Measurements from ENCODE around the gene STAC3.
"Not testable (repeated sequence)": the region's sequence is repeated elsewhere in the genome, so short reads cannot be mapped to it uniquely, and the experiment has no call there.

Gene STAC3

DNA sequence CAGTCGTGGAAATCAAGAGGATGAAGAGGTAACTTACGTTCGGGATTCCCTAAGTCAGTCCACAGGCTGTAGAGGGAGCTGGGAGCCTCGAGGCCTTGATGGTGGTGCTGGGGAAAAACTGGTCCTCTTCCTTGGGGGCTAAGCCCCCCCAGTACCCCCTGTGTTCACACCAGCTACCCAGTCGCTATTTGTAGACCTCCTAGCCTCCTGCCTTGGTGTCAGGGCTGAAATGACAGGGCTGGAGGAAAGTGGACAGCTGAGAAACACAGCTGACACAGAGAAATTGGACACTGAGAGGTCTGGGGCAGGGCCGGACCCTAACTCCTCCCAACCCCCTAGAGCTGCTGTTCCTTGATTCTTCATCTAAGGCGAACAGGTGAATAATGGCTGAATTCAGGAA lies at the start of gene STAC3:
STAC3 (minus strand) TSS at position 232 of the 400 bp plus-strand sequence. CDS start 1,551 bp downstream, outside the sequence.
- Histone ChIP-seq H3K79me2 (ENCODE audit: low read length) (no peaks in the 10 kb centered on the region), H3K9ac (ENCODE audit: low read length) (no peak within 1 kb of the TSS), H4K20me1 (ENCODE audit: insufficient read depth, low read length) (no peaks in the 10 kb centered on the region), H3K36me3 (replicated peaks; ENCODE audit: insufficient read depth, low read length) (no peaks in the 10 kb centered on the region), H3K4me2 (ENCODE audit: low read depth, low read length) (no peak within 1 kb of the TSS), H3K27me3 (replicated peaks; ENCODE audit: insufficient read depth, low read length) (no peaks in the 10 kb centered on the region), H2AFZ (ENCODE audit: low read length) (no peak within 1 kb of the TSS), H3K27ac (ENCODE audit: low read length) (no peak within 1 kb of the TSS), H3F3A (ENCODE audit: insufficient read depth, low read length) (no peaks in the 10 kb centered on the region), H3K9me2 (replicated peaks; ENCODE audit: insufficient read depth, low read length) (no peaks in the 10 kb centered on the region), H3K9me3 (replicated peaks; ENCODE audit: insufficient read depth, low read length) (no peaks in the 10 kb centered on the region), H3K4me1 (ENCODE audit: low read length) (no peaks in the 10 kb centered on the region), H3K4me3 (ENCODE audit: low read length) (no peak within 1 kb of the TSS)
- TF ChIP-seq EZH2 (optimal IDR thresholded peaks at IDR 0.05; ENCODE audit: low read depth, low read length) (no peak), EZH2phosphoT487 (IDR thresholded peaks at IDR 0.05; ENCODE audit: low read length) (no peak)
- TF ChIP-seq, protein P1, sequence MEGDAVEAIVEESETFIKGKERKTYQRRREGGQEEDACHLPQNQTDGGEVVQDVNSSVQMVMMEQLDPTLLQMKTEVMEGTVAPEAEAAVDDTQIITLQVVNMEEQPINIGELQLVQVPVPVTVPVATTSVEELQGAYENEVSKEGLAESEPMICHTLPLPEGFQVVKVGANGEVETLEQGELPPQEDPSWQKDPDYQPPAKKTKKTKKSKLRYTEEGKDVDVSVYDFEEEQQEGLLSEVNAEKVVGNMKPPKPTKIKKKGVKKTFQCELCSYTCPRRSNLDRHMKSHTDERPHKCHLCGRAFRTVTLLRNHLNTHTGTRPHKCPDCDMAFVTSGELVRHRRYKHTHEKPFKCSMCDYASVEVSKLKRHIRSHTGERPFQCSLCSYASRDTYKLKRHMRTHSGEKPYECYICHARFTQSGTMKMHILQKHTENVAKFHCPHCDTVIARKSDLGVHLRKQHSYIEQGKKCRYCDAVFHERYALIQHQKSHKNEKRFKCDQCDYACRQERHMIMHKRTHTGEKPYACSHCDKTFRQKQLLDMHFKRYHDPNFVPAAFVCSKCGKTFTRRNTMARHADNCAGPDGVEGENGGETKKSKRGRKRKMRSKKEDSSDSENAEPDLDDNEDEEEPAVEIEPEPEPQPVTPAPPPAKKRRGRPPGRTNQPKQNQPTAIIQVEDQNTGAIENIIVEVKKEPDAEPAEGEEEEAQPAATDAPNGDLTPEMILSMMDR (IDR thresholded peaks at IDR 0.05; ENCODE audit: low read length) = no peak
- DNase-seq = no peak

DNA sequence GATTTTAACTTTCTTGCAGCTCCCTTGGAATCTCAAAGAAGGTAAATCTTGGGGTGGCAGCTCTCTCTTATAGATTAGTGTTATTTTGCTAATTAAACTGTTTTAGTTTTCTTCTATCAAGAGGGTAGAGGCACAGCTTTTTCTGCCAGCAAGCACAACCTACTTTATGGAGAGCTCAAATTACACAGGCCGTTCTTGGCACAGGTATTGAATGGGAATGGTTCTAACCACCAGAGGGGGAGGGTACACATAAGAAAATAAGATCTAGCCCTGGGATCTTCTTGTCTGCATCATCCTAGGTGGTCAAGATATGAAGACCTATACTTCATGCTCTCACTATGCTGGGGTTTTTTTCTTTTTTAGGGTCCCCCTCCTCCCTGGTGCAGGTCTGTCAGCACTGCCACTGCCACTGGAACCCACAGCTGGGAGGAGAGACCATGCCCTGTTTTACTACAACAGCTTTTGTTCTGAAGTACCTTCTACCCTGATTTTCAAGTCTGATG lies 48.6 kb upstream of the STAC3 start:
- Histone ChIP-seq H3K27ac (ENCODE audit: low read length) (no peak overlapping the region), H3K4me3 (ENCODE audit: low read length) (no peak overlapping the region), H3K36me3 (replicated peaks; ENCODE audit: insufficient read depth, low read length) (no peaks in the 10 kb centered on the region), H3K27me3 (replicated peaks; ENCODE audit: insufficient read depth, low read length) (no peaks in the 10 kb centered on the region), H3F3A (ENCODE audit: insufficient read depth, low read length) (no peaks in the 10 kb centered on the region), H2AFZ (ENCODE audit: low read length) (no peak overlapping the region), H3K79me2 (ENCODE audit: low read length) (no peaks in the 10 kb centered on the region), H3K4me1 (ENCODE audit: low read length) (no peaks in the 10 kb centered on the region), H3K9me2 (replicated peaks; ENCODE audit: insufficient read depth, low read length) (no peaks in the 10 kb centered on the region), H4K20me1 (ENCODE audit: insufficient read depth, low read length) (no peaks in the 10 kb centered on the region), H3K9me3 (replicated peaks; ENCODE audit: insufficient read depth, low read length) (no peaks in the 10 kb centered on the region), H3K4me2 (ENCODE audit: low read depth, low read length) (no peak overlapping the region), H3K9ac (ENCODE audit: low read length) (no peak overlapping the region)
- no peak for DNase-seq
- TF ChIP-seq, protein P1 (IDR thresholded peaks at IDR 0.05; ENCODE audit: low read length) = no peak
- TF ChIP-seq EZH2 (optimal IDR thresholded peaks at IDR 0.05; ENCODE audit: low read depth, low read length) (no peak), EZH2phosphoT487 (IDR thresholded peaks at IDR 0.05; ENCODE audit: low read length) (no peak)

DNA sequence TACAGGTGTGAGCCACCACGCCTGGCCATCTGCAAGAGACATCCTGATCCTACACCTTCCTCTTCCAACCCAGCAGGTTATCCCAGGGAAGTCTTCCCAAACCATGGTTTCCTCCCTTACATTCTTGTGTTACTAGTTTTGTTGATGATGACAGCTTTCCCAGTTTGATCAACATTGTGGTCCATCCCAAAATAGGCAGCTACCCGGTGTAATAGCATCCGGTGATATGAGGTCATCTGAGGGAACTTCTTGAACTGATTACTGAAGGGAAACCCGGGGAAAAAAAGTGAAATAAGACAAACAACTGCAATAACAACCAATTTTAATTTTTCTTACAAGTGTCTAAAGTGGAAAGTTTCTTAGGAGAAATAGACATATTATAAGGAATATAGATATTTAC lies 45.3 kb upstream of the STAC3 start:
- Histone ChIP-seq H3K27me3 (replicated peaks; ENCODE audit: insufficient read depth, low read length) (no peaks in the 10 kb centered on the region), H3K27ac (ENCODE audit: low read length) (no peak overlapping the region), H3K36me3 (replicated peaks; ENCODE audit: insufficient read depth, low read length) (no peaks in the 10 kb centered on the region), H3K79me2 (ENCODE audit: low read length) (no peaks in the 10 kb centered on the region), H3K4me3 (ENCODE audit: low read length) (no peak overlapping the region), H3K9me3 (replicated peaks; ENCODE audit: insufficient read depth, low read length) (no peaks in the 10 kb centered on the region), H3K9ac (ENCODE audit: low read length) (no peak overlapping the region), H3K9me2 (replicated peaks; ENCODE audit: insufficient read depth, low read length) (no peaks in the 10 kb centered on the region), H3K4me2 (ENCODE audit: low read depth, low read length) (no peak overlapping the region), H3F3A (ENCODE audit: insufficient read depth, low read length) (no peaks in the 10 kb centered on the region), H3K4me1 (ENCODE audit: low read length) (no peaks in the 10 kb centered on the region), H4K20me1 (ENCODE audit: insufficient read depth, low read length) (no peaks in the 10 kb centered on the region), H2AFZ (ENCODE audit: low read length) (no peak overlapping the region)
- no peak for DNase-seq
- TF ChIP-seq EZH2 (optimal IDR thresholded peaks at IDR 0.05; ENCODE audit: low read depth, low read length) (no peak), EZH2phosphoT487 (IDR thresholded peaks at IDR 0.05; ENCODE audit: low read length) (no peak)
- TF ChIP-seq, protein P1 (IDR thresholded peaks at IDR 0.05; ENCODE audit: low read length) = no peak

DNA sequence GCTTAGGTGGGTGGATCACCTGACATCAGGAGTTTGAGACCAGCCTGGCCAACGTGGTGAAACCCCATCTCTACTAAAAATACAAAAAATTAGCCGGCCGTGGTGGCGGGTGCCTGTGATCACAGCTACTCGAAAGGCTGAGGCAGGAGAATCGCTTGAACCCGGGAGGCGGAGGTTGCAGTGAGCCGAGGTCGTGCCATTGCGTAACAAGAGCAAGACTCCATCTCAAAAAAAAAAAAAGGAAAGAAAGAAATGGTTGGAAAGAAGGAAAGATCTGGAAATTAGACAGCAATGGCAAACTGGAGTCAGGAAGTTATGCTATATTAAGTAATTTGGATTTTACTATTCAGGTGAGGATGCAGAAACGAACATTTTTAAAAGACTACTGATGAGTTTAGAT lies 31.1 kb upstream of the STAC3 start:
- not testable (repeated sequence) for H2AFZ ChIP-seq (ENCODE audit: low read length); H3K79me2 ChIP-seq (ENCODE audit: low read length); H3K9me3 ChIP-seq (replicated peaks; ENCODE audit: insufficient read depth, low read length); H3K4me1 ChIP-seq (ENCODE audit: low read length); H3F3A ChIP-seq (ENCODE audit: insufficient read depth, low read length); DNase-seq; H3K4me3 ChIP-seq (ENCODE audit: low read length); H3K27me3 ChIP-seq (replicated peaks; ENCODE audit: insufficient read depth, low read length); H3K9ac ChIP-seq (ENCODE audit: low read length); H3K9me2 ChIP-seq (replicated peaks; ENCODE audit: insufficient read depth, low read length); H3K27ac ChIP-seq (ENCODE audit: low read length); H4K20me1 ChIP-seq (ENCODE audit: insufficient read depth, low read length); H3K36me3 ChIP-seq (replicated peaks; ENCODE audit: insufficient read depth, low read length); H3K4me2 ChIP-seq (ENCODE audit: low read depth, low read length)

All from MM.1S (cell line).